ENCODE measurements around the gene PSG3. TPM values are rescaled to one million over a fixed set of nuclear protein-coding genes. Genes with fewer than 3 reads are reported as not detected.
"Not testable (repeated sequence)": the region's sequence is repeated elsewhere in the genome, so short reads cannot be mapped to it uniquely, and the experiment has no call there.

Gene PSG3
- total RNA-seq (2014; rRNA removed; shearing (Covaris generic)) = not detected in 2 replicates

GRCh38 chr19:42740381-42740780, at the start of gene PSG3:
TSS of gene PSG3 (minus strand) at chr19:42740481. CDS start at chr19:42740384, 97 bp downstream.
- not testable (repeated sequence) for DNase-seq; H3K4me3 ChIP-seq (ENCODE audit: insufficient read depth, low read depth, low read length); H3K27me3 ChIP-seq (ENCODE audit: control insufficient read depth, insufficient read depth, low read length); H3K36me3 ChIP-seq (replicated peaks; ENCODE audit: control insufficient read depth, insufficient read depth, low read length)

GRCh38 chr19:42788766-42789165, 48.5 kb upstream of the PSG3 start:
- H3K27me3 ChIP-seq (ENCODE audit: control insufficient read depth, insufficient read depth, low read length); H3K4me3 ChIP-seq (ENCODE audit: insufficient read depth, low read depth, low read length); H3K36me3 ChIP-seq (replicated peaks; ENCODE audit: control insufficient read depth, insufficient read depth, low read length); DNase-seq: not testable (repeated sequence)

GRCh38 chr19:42787766-42788165, 47.5 kb upstream of the PSG3 start:
- H3K36me3 ChIP-seq (replicated peaks; ENCODE audit: control insufficient read depth, insufficient read depth, low read length); DNase-seq; H3K4me3 ChIP-seq (ENCODE audit: insufficient read depth, low read depth, low read length); H3K27me3 ChIP-seq (ENCODE audit: control insufficient read depth, insufficient read depth, low read length): not testable (repeated sequence)

GRCh38 chr19:42776750-42777612, 36.7 kb upstream of the PSG3 start:
- not testable (repeated sequence) for DNase-seq; H3K36me3 ChIP-seq (replicated peaks; ENCODE audit: control insufficient read depth, insufficient read depth, low read length); H3K27me3 ChIP-seq (ENCODE audit: control insufficient read depth, insufficient read depth, low read length); H3K4me3 ChIP-seq (ENCODE audit: insufficient read depth, low read depth, low read length)

- H3K4me3 ChIP-seq (ENCODE audit: insufficient read depth, low read depth, low read length); H3K36me3 ChIP-seq (replicated peaks; ENCODE audit: control insufficient read depth, insufficient read depth, low read length); DNase-seq; H3K27me3 ChIP-seq (ENCODE audit: control insufficient read depth, insufficient read depth, low read length): not testable (repeated sequence)
Observed at GRCh38 chr19:42774510-42775158, 34.4 kb upstream of the PSG3 start.

- DNase-seq; H3K27me3 ChIP-seq (ENCODE audit: control insufficient read depth, insufficient read depth, low read length); H3K36me3 ChIP-seq (replicated peaks; ENCODE audit: control insufficient read depth, insufficient read depth, low read length); H3K4me3 ChIP-seq (ENCODE audit: insufficient read depth, low read depth, low read length): not testable (repeated sequence)
Observed at GRCh38 chr19:42767319-42767718, 27.0 kb upstream of the PSG3 start.

- not testable (repeated sequence) for H3K27me3 ChIP-seq (ENCODE audit: control insufficient read depth, insufficient read depth, low read length); H3K4me3 ChIP-seq (ENCODE audit: insufficient read depth, low read depth, low read length); H3K36me3 ChIP-seq (replicated peaks; ENCODE audit: control insufficient read depth, insufficient read depth, low read length); DNase-seq
Observed at GRCh38 chr19:42766871-42767270, 26.6 kb upstream of the PSG3 start.

GRCh38 chr19:42764836-42765235, 24.6 kb upstream of the PSG3 start:
- H3K27me3 ChIP-seq (ENCODE audit: control insufficient read depth, insufficient read depth, low read length) = no peaks in the 10 kb centered on the region
- H3K36me3 ChIP-seq (replicated peaks; ENCODE audit: control insufficient read depth, insufficient read depth, low read length) = no peaks in the 10 kb centered on the region
- DNase-seq = no peak
- no peak overlapping the region for H3K4me3 ChIP-seq (ENCODE audit: insufficient read depth, low read depth, low read length)

GRCh38 chr19:42762789-42763188, 22.5 kb upstream of the PSG3 start:
- H3K4me3 ChIP-seq (ENCODE audit: insufficient read depth, low read depth, low read length) = no peak overlapping the region
- no peaks in the 10 kb centered on the region for H3K36me3 ChIP-seq (replicated peaks; ENCODE audit: control insufficient read depth, insufficient read depth, low read length)
- DNase-seq = no peak
- H3K27me3 ChIP-seq (ENCODE audit: control insufficient read depth, insufficient read depth, low read length) = no peaks in the 10 kb centered on the region

GRCh38 chr19:42761924-42762295, 21.6 kb upstream of the PSG3 start:
- not testable (repeated sequence) for H3K36me3 ChIP-seq (replicated peaks; ENCODE audit: control insufficient read depth, insufficient read depth, low read length); H3K27me3 ChIP-seq (ENCODE audit: control insufficient read depth, insufficient read depth, low read length); H3K4me3 ChIP-seq (ENCODE audit: insufficient read depth, low read depth, low read length); DNase-seq

- H3K36me3 ChIP-seq (replicated peaks; ENCODE audit: control insufficient read depth, insufficient read depth, low read length); H3K4me3 ChIP-seq (ENCODE audit: insufficient read depth, low read depth, low read length); H3K27me3 ChIP-seq (ENCODE audit: control insufficient read depth, insufficient read depth, low read length); DNase-seq: not testable (repeated sequence)
Observed at GRCh38 chr19:42760954-42761923, 21.0 kb upstream of the PSG3 start.

- H3K27me3 ChIP-seq (ENCODE audit: control insufficient read depth, insufficient read depth, low read length); H3K4me3 ChIP-seq (ENCODE audit: insufficient read depth, low read depth, low read length); H3K36me3 ChIP-seq (replicated peaks; ENCODE audit: control insufficient read depth, insufficient read depth, low read length); DNase-seq: not testable (repeated sequence)
Observed at GRCh38 chr19:42758667-42759066, 18.4 kb upstream of the PSG3 start.

- H3K27me3 ChIP-seq (ENCODE audit: control insufficient read depth, insufficient read depth, low read length); H3K4me3 ChIP-seq (ENCODE audit: insufficient read depth, low read depth, low read length); DNase-seq; H3K36me3 ChIP-seq (replicated peaks; ENCODE audit: control insufficient read depth, insufficient read depth, low read length): not testable (repeated sequence)
Observed at GRCh38 chr19:42752246-42752645, 12.0 kb upstream of the PSG3 start.

- not testable (repeated sequence) for H3K36me3 ChIP-seq (replicated peaks; ENCODE audit: control insufficient read depth, insufficient read depth, low read length); H3K4me3 ChIP-seq (ENCODE audit: insufficient read depth, low read depth, low read length); H3K27me3 ChIP-seq (ENCODE audit: control insufficient read depth, insufficient read depth, low read length); DNase-seq
Observed at GRCh38 chr19:42741726-42742607, 1.7 kb upstream of the PSG3 start.
